ENCODE measurements around the gene APOL3. TPM values are rescaled to one million over a fixed set of nuclear protein-coding genes. Genes with fewer than 3 reads are reported as not detected.

The APOL3 gene
- total RNA-seq, 1 donor, result 13.8 TPM

DNA sequence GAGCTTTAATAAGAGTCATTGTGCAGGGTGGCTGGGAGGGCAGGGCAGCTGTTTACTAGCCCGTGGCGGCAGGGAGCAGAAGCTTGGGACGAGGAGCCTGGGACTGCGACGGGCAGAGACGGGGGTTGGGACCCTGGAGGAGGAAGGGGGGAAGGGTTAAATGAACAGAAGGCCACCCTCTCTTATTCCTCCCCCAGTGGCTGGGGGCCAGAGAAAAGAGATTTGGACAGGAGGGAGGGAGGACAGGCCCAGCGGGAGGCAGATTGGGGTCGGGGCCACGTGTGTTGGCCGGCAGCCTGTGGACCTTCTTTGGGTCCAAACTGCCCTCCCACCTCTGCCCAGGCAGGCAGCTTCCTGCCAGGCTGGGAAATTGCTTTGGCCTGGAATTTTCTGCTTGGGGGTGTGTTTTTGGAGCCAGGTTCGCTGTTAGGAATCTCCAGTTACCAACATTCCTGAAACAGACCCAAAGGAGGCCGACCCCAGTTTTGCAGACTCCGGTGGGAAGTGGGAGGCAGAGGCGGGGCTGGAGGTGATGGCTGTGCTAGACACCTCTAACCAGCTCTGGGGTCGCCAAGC, 50.2 kb downstream of the APOL3 start:
- no peak overlapping the region for H3K4me2 ChIP-seq (ENCODE audit: insufficient read depth, low read length)
- H3K79me2 ChIP-seq (ENCODE audit: insufficient read depth, low read length), result no peaks in the 10 kb centered on the region
- H3K4me1 ChIP-seq (ENCODE audit: insufficient read depth, low read length), result no peaks in the 10 kb centered on the region
- no peaks in the 10 kb centered on the region for H4K20me1 ChIP-seq (ENCODE audit: insufficient read depth, low read length)
- H3K36me3 ChIP-seq (ENCODE audit: insufficient read depth, low read length), result no peaks in the 10 kb centered on the region
- no peak overlapping the region for H3K4me3 ChIP-seq (ENCODE audit: insufficient read depth, low read length)
- TF ChIP-seq, protein P1, sequence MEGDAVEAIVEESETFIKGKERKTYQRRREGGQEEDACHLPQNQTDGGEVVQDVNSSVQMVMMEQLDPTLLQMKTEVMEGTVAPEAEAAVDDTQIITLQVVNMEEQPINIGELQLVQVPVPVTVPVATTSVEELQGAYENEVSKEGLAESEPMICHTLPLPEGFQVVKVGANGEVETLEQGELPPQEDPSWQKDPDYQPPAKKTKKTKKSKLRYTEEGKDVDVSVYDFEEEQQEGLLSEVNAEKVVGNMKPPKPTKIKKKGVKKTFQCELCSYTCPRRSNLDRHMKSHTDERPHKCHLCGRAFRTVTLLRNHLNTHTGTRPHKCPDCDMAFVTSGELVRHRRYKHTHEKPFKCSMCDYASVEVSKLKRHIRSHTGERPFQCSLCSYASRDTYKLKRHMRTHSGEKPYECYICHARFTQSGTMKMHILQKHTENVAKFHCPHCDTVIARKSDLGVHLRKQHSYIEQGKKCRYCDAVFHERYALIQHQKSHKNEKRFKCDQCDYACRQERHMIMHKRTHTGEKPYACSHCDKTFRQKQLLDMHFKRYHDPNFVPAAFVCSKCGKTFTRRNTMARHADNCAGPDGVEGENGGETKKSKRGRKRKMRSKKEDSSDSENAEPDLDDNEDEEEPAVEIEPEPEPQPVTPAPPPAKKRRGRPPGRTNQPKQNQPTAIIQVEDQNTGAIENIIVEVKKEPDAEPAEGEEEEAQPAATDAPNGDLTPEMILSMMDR (IDR thresholded peaks at IDR 0.05; ENCODE audit: extremely low read depth, low read depth, low read length), result no peak
- no peaks in the 10 kb centered on the region for H3K9me3 ChIP-seq (ENCODE audit: low read depth, low read length)
- H2AFZ ChIP-seq (ENCODE audit: low read length), result peak overlapping the region; percentile 0
- DNase-seq (ENCODE audit: insufficient read length, low spot score, missing footprints), result no peak
- H3K27ac ChIP-seq (ENCODE audit: low read depth, low read length), result no peak overlapping the region
- H3K27me3 ChIP-seq (ENCODE audit: insufficient read depth, low read length), result no peaks in the 10 kb centered on the region

DNA sequence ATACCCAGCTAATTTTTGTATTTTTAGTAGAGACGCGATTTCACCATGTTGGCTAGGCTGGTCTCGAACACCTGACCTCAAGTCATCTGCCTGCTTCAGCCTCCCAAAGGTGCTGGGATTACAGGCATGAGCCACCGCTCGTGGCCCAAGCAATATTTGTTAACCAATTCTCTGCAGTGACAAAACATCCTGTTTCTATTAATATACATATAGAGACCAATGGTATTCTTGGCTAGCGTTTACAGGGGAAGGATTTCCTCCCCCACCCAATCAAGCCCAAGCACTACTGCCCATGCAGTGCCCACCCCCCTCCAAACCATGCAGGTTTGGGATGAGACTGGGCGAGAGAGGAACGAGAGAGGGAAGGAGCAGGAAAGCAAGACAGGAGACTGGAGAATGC, 53.1 kb downstream of the APOL3 start:
- TF ChIP-seq, protein P1 (IDR thresholded peaks at IDR 0.05; ENCODE audit: extremely low read depth, low read depth, low read length), result no peak

DNA sequence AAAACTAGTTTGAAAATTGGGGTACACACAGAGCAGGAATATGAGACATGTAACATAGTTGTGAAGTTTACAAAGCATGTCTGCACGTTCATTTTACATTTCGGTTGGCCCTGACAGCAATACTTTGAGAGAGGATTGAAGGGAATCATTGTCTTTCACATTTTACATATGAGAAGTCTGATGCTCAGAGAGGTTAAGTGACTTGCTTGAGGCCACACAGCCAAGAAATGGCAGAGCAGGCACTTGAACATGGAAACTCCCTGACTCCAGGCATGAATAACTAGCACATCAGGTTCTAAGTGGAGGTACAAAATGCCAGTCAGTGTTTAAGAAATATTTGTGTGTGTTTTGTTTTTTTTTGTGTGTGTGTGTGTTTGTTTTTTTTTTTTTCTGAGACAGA, 53.6 kb downstream of the APOL3 start:
- H4K20me1 ChIP-seq (ENCODE audit: insufficient read depth, low read length), result no peaks in the 10 kb centered on the region
- no peak overlapping the region for H3K27ac ChIP-seq (ENCODE audit: low read depth, low read length)
- DNase-seq (ENCODE audit: insufficient read length, low spot score, missing footprints), result no peak
- H3K4me2 ChIP-seq (ENCODE audit: insufficient read depth, low read length), result no peak overlapping the region
- TF ChIP-seq, protein P1 (IDR thresholded peaks at IDR 0.05; ENCODE audit: extremely low read depth, low read depth, low read length), result no peak
- H3K27me3 ChIP-seq (ENCODE audit: insufficient read depth, low read length), result no peaks in the 10 kb centered on the region
- H3K4me1 ChIP-seq (ENCODE audit: insufficient read depth, low read length), result no peaks in the 10 kb centered on the region
- no peaks in the 10 kb centered on the region for H3K9me3 ChIP-seq (ENCODE audit: low read depth, low read length)
- H3K4me3 ChIP-seq (ENCODE audit: insufficient read depth, low read length), result no peak overlapping the region
- no peaks in the 10 kb centered on the region for H3K79me2 ChIP-seq (ENCODE audit: insufficient read depth, low read length)
- no peaks in the 10 kb centered on the region for H3K36me3 ChIP-seq (ENCODE audit: insufficient read depth, low read length)
- H2AFZ ChIP-seq (ENCODE audit: low read length), result no peak overlapping the region

More for the DNA sequence above, 53.1 kb downstream of the APOL3 start:
- Histone ChIP-seq H3K4me2 (ENCODE audit: insufficient read depth, low read length) (no peak overlapping the region), H3K27ac (ENCODE audit: low read depth, low read length) (no peak overlapping the region), H2AFZ (ENCODE audit: low read length) (peak overlapping the region; percentile 57), H4K20me1 (ENCODE audit: insufficient read depth, low read length) (no peaks in the 10 kb centered on the region), H3K9me3 (ENCODE audit: low read depth, low read length) (no peaks in the 10 kb centered on the region), H3K27me3 (ENCODE audit: insufficient read depth, low read length) (no peaks in the 10 kb centered on the region), H3K4me3 (ENCODE audit: insufficient read depth, low read length) (no peak overlapping the region), H3K36me3 (ENCODE audit: insufficient read depth, low read length) (no peaks in the 10 kb centered on the region), H3K79me2 (ENCODE audit: insufficient read depth, low read length) (no peaks in the 10 kb centered on the region), H3K4me1 (ENCODE audit: insufficient read depth, low read length) (no peaks in the 10 kb centered on the region)
- no peak for DNase-seq (ENCODE audit: insufficient read length, low spot score, missing footprints)

DNA sequence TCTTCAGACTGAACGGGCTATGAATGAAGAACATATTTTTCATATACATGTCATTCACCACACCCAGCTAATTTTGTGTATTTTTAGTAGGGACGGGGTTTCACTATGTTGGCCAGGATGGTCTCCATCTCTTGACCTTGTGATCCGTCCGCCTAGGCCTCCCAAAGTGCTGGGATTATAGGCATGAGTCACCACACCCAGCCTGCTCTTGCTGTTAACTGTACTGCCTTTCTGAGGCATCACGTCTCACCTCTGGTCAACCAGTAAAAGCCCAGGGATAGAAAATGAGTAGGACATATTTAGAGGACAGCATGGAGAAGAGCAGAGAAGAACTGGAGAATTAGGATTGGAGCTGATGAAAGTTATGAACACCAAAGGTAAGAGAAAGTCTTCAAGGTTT, 55.6 kb downstream of the APOL3 start:
- Histone ChIP-seq H3K4me3 (ENCODE audit: insufficient read depth, low read length) (no peak overlapping the region), H2AFZ (ENCODE audit: low read length) (no peak overlapping the region), H4K20me1 (ENCODE audit: insufficient read depth, low read length) (no peaks in the 10 kb centered on the region), H3K36me3 (ENCODE audit: insufficient read depth, low read length) (no peaks in the 10 kb centered on the region), H3K79me2 (ENCODE audit: insufficient read depth, low read length) (no peaks in the 10 kb centered on the region), H3K27ac (ENCODE audit: low read depth, low read length) (no peak overlapping the region), H3K4me1 (ENCODE audit: insufficient read depth, low read length) (no peaks in the 10 kb centered on the region), H3K27me3 (ENCODE audit: insufficient read depth, low read length) (no peaks in the 10 kb centered on the region), H3K4me2 (ENCODE audit: insufficient read depth, low read length) (no peak overlapping the region), H3K9me3 (ENCODE audit: low read depth, low read length) (no peaks in the 10 kb centered on the region)
- peak; percentile 45 for DNase-seq (ENCODE audit: insufficient read length, low spot score, missing footprints)
- TF ChIP-seq, protein P1 (IDR thresholded peaks at IDR 0.05; ENCODE audit: extremely low read depth, low read depth, low read length), result no peak
